DMS79 treated with DMSO at 0.1 percent for 48 hours (cell line): Measurements from ENCODE around the gene PLAU.
"Not testable (repeated sequence)": the region's sequence is repeated elsewhere in the genome, so short reads cannot be mapped to it uniquely, and the experiment has no call there.

Experiments used
- DNase-seq: peaks from one replicate; lab custom pipeline; 2025; lab: John Stamatoyannopoulos, UW

Gene PLAU

GRCh38 chr10:73898730-73899410, 12.1 kb upstream of the PLAU start:
- no peak for DNase-seq

- DNase-seq, result no peak
Observed at GRCh38 chr10:73899423-73899822, 11.5 kb upstream of the PLAU start.

- no peak for DNase-seq
Observed at GRCh38 chr10:73900064-73900463, 10.9 kb upstream of the PLAU start.

- DNase-seq, result no peak
Observed at GRCh38 chr10:73901261-73901660, 9.7 kb upstream of the PLAU start.

GRCh38 chr10:73902351-73902750, 8.6 kb upstream of the PLAU start:
- DNase-seq, result no peak

- DNase-seq, result no peak
Observed at GRCh38 chr10:73905256-73906020, 5.5 kb upstream of the PLAU start.

GRCh38 chr10:73906524-73907447, 4.1 kb upstream of the PLAU start:
- DNase-seq, result no peak

- DNase-seq, result no peak
Observed at GRCh38 chr10:73907841-73908517, 3.0 kb upstream of the PLAU start.

- peak; percentile 11 for DNase-seq
Observed at GRCh38 chr10:73908853-73909539, 1.9 kb upstream of the PLAU start.

GRCh38 chr10:73909540-73910115, 1.3 kb upstream of the PLAU start:
- no peak for DNase-seq

GRCh38 chr10:73910401-73910763, 550 bp upstream of the PLAU start:
- no peak for DNase-seq

GRCh38 chr10:73911553-73912004, 647 bp downstream of the PLAU start:
- peak; percentile 3 for DNase-seq

GRCh38 chr10:73914036-73914435, 3.1 kb downstream of the PLAU start:
- DNase-seq, result no peak

- DNase-seq, result no peak
Observed at GRCh38 chr10:73915206-73915851, 4.4 kb downstream of the PLAU start.

GRCh38 chr10:73916761-73917470, 6.0 kb downstream of the PLAU start:
- DNase-seq, result no peak

- DNase-seq, result no peak
Observed at GRCh38 chr10:73917566-73918305, 6.8 kb downstream of the PLAU start.

GRCh38 chr10:73919481-73919880, 8.5 kb downstream of the PLAU start:
- DNase-seq, result not testable (repeated sequence)

GRCh38 chr10:73920089-73920488, 9.2 kb downstream of the PLAU start:
- no peak for DNase-seq
